H9 (cell line): Measurements from ENCODE around the gene VSTM4. TPM values are rescaled to one million over a fixed set of nuclear protein-coding genes. Genes with fewer than 3 reads are reported as not detected.

Experiments
- DNase-seq: peaks from one replicate; pipeline ENCODE4 v3.0.0-alpha.2; 2017
- H2AFZ ChIP-seq: one replicate; pipeline ENCODE4 v1.6.1; 2013; ENCODE audit warnings: mild to moderate bottlenecking, low read length, control low read depth, moderate library complexity
- H2AK5ac ChIP-seq: 2 replicates; pipeline ENCODE4 v1.6.1; 2013; ENCODE audit warnings: low read length, control low read depth, mixed read lengths; ENCODE audit not compliant: insufficient read length
- H2BK120ac ChIP-seq: one replicate; pipeline ENCODE4 v1.6.1; 2013; ENCODE audit warnings: low read depth, mild to moderate bottlenecking, low read length, control low read depth, inconsistent platforms; ENCODE audit not compliant: poor library complexity, severe bottlenecking
- H2BK12ac ChIP-seq: 2 replicates; pipeline ENCODE4 v1.6.1; 2013; ENCODE audit warnings: low read length, control low read depth, mixed read lengths, low read depth; ENCODE audit not compliant: insufficient read length
- H2BK15ac ChIP-seq: 2 replicates; pipeline ENCODE4 v1.6.1; 2013; ENCODE audit warnings: low read depth, low read length, control low read depth
- H2BK20ac ChIP-seq: one replicate; pipeline ENCODE4 v1.6.1; 2013; ENCODE audit warnings: low read depth, mild to moderate bottlenecking, low read length, control low read depth, inconsistent platforms; ENCODE audit not compliant: poor library complexity, severe bottlenecking
- H2BK5ac ChIP-seq: 2 replicates; pipeline ENCODE4 v1.6.1; 2013; ENCODE audit warnings: low read length, control low read depth, mixed read lengths; ENCODE audit not compliant: insufficient read length
- H3K14ac ChIP-seq: 2 replicates; pipeline ENCODE4 v1.6.1; 2013; ENCODE audit warnings: low read length, control low read depth; ENCODE audit not compliant: insufficient read depth
- H3K18ac ChIP-seq: 2 replicates; pipeline ENCODE4 v1.6.1; 2013; ENCODE audit warnings: low read depth, mild to moderate bottlenecking, mixed read lengths, low read length, control low read depth; ENCODE audit not compliant: insufficient read length
- H3K23ac ChIP-seq: 2 replicates; pipeline ENCODE4 v1.6.1; 2013; ENCODE audit warnings: low read length, control low read depth, mixed read lengths, low read depth; ENCODE audit not compliant: insufficient read length
- H3K23me2 ChIP-seq: 2 replicates; pipeline ENCODE4 v1.6.1; 2013; ENCODE audit warnings: low read depth, mild to moderate bottlenecking, mixed read lengths, low read length, control low read depth; ENCODE audit not compliant: insufficient read length, poor library complexity, severe bottlenecking
- H3K27ac ChIP-seq: 2 replicates; pipeline ENCODE4 v1.5.1; 2013; ENCODE audit warnings: low read length, control low read depth, mixed read lengths, low read depth; ENCODE audit not compliant: insufficient read length
- H3K27me3 ChIP-seq: 2 replicates; pipeline ENCODE4 v1.6.1; 2013; ENCODE audit warnings: low read length, control low read depth, inconsistent platforms; ENCODE audit not compliant: insufficient read depth
- H3K4ac ChIP-seq: 2 replicates; pipeline ENCODE4 v1.6.1; 2013; ENCODE audit warnings: low read depth, mild to moderate bottlenecking, control low read depth, inconsistent platforms, low read length, moderate library complexity
- H3K4me1 ChIP-seq: 2 replicates; pipeline ENCODE4 v1.6.1; 2013; ENCODE audit warnings: low read length, control low read depth, inconsistent platforms; ENCODE audit not compliant: insufficient read depth
- H3K4me2 ChIP-seq: 2 replicates; pipeline ENCODE4 v1.6.1; 2013; ENCODE audit warnings: low read length, control low read depth, mixed read lengths; ENCODE audit not compliant: insufficient read length, insufficient read depth
- H3K56ac ChIP-seq: 2 replicates; pipeline ENCODE4 v1.6.1; 2013; ENCODE audit warnings: low read depth, mild to moderate bottlenecking, mixed read lengths, low read length, control low read depth; ENCODE audit not compliant: insufficient read length
- H3K79me1 ChIP-seq: 2 replicates; pipeline ENCODE4 v1.6.1; 2013; ENCODE audit warnings: low read depth, mild to moderate bottlenecking, moderate library complexity, low read length, control low read depth, inconsistent platforms; ENCODE audit not compliant: insufficient read depth, poor library complexity, severe bottlenecking
- H3K79me2 ChIP-seq: 2 replicates; pipeline ENCODE4 v1.6.1; 2013; ENCODE audit warnings: low read length, control low read depth, inconsistent platforms; ENCODE audit not compliant: insufficient read depth
- H3K9ac ChIP-seq: 2 replicates; pipeline ENCODE4 v1.6.1; 2013; ENCODE audit warnings: low read length, control low read depth, mixed read lengths; ENCODE audit not compliant: insufficient read length; ENCODE audit errors: extremely low read depth
- H3K9me3 ChIP-seq: one replicate; pipeline ENCODE4 v1.6.1; 2013; ENCODE audit warnings: low read depth, low read length, inconsistent platforms; ENCODE audit not compliant: control insufficient read depth
- H3T11ph ChIP-seq: one replicate; pipeline ENCODE4 v1.6.1; 2013; ENCODE audit warnings: mild to moderate bottlenecking, low read length, control low read depth, inconsistent platforms
- H4K20me1 ChIP-seq: one replicate; pipeline ENCODE4 v1.6.1; 2013; ENCODE audit not compliant: control insufficient read depth, insufficient read length, insufficient read depth
- H4K5ac ChIP-seq: 2 replicates; pipeline ENCODE4 v1.6.1; 2013; ENCODE audit warnings: low read depth, mild to moderate bottlenecking, mixed read lengths, low read length, control low read depth; ENCODE audit not compliant: insufficient read length
- H4K8ac ChIP-seq: replicated peaks from 2 replicates; pipeline ENCODE4 v1.6.1; 2013; ENCODE audit warnings: low read length, control low read depth, mixed read lengths, low read depth; ENCODE audit not compliant: insufficient read length
- H4K91ac ChIP-seq: 2 replicates; pipeline ENCODE4 v1.6.1; 2013; ENCODE audit warnings: low read depth, mild to moderate bottlenecking, moderate library complexity, mixed read lengths, low read length, control low read depth; ENCODE audit not compliant: insufficient read length
- H3K27ac Mint-ChIP-seq, 3 experiments: 2 replicates in 2 of 3; 3 replicates in 1 of 3; pipeline ENCODE4 v1.8.0; 2020 to 2021; ENCODE audit warnings: mixed read lengths in 3 of 3, mild to moderate bottlenecking in 1 of 3, moderate library complexity in 1 of 3
- H3K27me3 Mint-ChIP-seq: 2 replicates; pipeline ENCODE4 v1.8.0; 2021; ENCODE audit warnings: low read depth, mild to moderate bottlenecking, moderate library complexity, mixed read lengths
- H3K36me3 Mint-ChIP-seq, 3 experiments: 2 replicates in 2 of 3; 3 replicates in 1 of 3; pipeline ENCODE4 v1.8.0; 2020 to 2021; ENCODE audit warnings: low read depth in 3 of 3, mixed read lengths in 3 of 3; ENCODE audit not compliant: insufficient read depth in 1 of 3
- H3K4me1 Mint-ChIP-seq, 2 experiments: 2 replicates each; pipeline ENCODE4 v1.8.0; 2020; ENCODE audit warnings: mixed read lengths in 2 of 2
- H3K4me3 Mint-ChIP-seq, 2 experiments: 2 replicates in 1 of 2; 3 replicates in 1 of 2; pipeline ENCODE4 v1.8.0; 2020 to 2021; ENCODE audit warnings: mild to moderate bottlenecking in 2 of 2, mixed read lengths in 2 of 2, moderate library complexity in 1 of 2
- H3K9me3 Mint-ChIP-seq, 2 experiments: 2 replicates in 1 of 2; 3 replicates in 1 of 2; pipeline ENCODE4 v1.8.0; 2020; ENCODE audit warnings: mild to moderate bottlenecking in 2 of 2, mixed read lengths in 2 of 2, moderate library complexity in 1 of 2
- WGBS: extraction: QIAGEN DNeasy Blood & Tissue Kit; methylation state at CpG from one replicate; pipeline ENCODE4 v1.1.7; 2013; ENCODE audit warnings: missing lambda C conversion rate, low lambda C conversion rate, mixed read lengths; ENCODE audit not compliant: insufficient read length; ENCODE audit errors: extremely low coverage; 5-methylcytosine and 5-hydroxymethylcytosine counted together
- total RNA-seq: library from RNA; stranded (reverse); gene quantifications from 2 replicates; pipeline ENCODE4 v1.2.1, GENCODE V29; 2021
- TF ChIP-seq, protein P1 (sequence below): fragments of 200-600 bp; sonication (generic); conservative IDR thresholded peaks from 3 replicates; pipeline ENCODE4 v1.8.0; 2021; ENCODE audit warnings: antibody characterized with exemption, mild to moderate bottlenecking

Gene VSTM4
- total RNA-seq, 1 experiment from 2014 or later: 0.44 TPM

DNA sequence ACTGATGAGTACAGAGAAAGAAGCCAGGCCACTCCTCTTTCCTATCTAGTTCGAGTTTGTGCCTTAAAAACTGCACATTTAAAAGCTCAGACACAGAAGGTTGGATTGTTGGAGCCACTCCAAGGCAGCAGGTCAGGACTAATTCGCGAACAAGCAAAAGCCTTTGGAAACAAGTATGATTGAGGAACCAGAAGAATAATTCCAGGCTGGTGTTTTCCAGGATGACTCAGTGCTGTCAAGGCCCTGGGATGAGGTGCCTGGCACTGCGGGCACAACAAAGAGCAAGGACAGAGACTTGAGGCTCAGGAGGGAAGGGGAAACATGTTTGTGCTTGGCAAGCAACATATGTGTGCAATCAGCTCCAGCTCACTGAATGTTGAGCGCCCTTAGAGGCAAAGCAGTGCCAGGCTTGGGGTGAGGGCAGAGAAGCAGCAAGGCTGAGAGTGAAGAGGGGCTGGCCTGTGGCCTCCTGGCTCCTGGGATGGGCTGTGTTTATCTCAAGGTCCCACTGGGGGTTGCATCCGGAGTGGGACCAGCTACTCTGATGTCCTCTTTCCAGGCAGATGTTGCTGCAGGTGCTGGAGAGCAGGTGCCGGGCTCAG, 44.1 kb downstream of the VSTM4 start:
- no peak overlapping the region for H3K56ac ChIP-seq
- H3K23me2 ChIP-seq: no peaks in the 10 kb centered on the region
- no peaks in the 10 kb centered on the region for H3K27me3 Mint-ChIP-seq
- no peak overlapping the region for H2BK5ac ChIP-seq
- H3K4ac ChIP-seq: no peak overlapping the region
- H3K9me3 Mint-ChIP-seq: peaks cover 0 to 2% of the 10 kb centered on the region in 2 experiments; a peak in 1 of 5 replicates
- H3K4me3 Mint-ChIP-seq: no peak overlapping the region
- no peaks in the 10 kb centered on the region for H3K79me1 ChIP-seq
- no peaks in the 10 kb centered on the region for H3K4me1 Mint-ChIP-seq
- no peak overlapping the region for H2BK12ac ChIP-seq
- no peaks in the 10 kb centered on the region for H3K79me2 ChIP-seq
- no peaks in the 10 kb centered on the region for H3K9me3 ChIP-seq
- H4K91ac ChIP-seq: no peak overlapping the region
- no peak overlapping the region for H3K4me2 ChIP-seq
- H2AK5ac ChIP-seq: no peak overlapping the region
- H3K27me3 ChIP-seq: no peaks in the 10 kb centered on the region
- H3K4me1 ChIP-seq: no peaks in the 10 kb centered on the region
- no peak overlapping the region for H3K23ac ChIP-seq
- no peak overlapping the region for H2BK20ac ChIP-seq
- H2BK15ac ChIP-seq: no peak overlapping the region
- H3K14ac ChIP-seq: no peak overlapping the region
- no peaks in the 10 kb centered on the region for H4K20me1 ChIP-seq
- peak; percentile 7 for DNase-seq
- H4K8ac ChIP-seq: no peak overlapping the region
- H2BK120ac ChIP-seq: no peak overlapping the region
- no peak overlapping the region for H3K18ac ChIP-seq
- no peak overlapping the region for H3K9ac ChIP-seq
- H3K27ac Mint-ChIP-seq: peak overlapping the region in 1 of 3 experiments; percentile 74; a peak in 2 of 7 replicates
- no peak overlapping the region for H3K27ac ChIP-seq
- no peak overlapping the region for H4K5ac ChIP-seq
- no peak overlapping the region for H3T11ph ChIP-seq
- no peaks in the 10 kb centered on the region; a peak in 1 of 7 replicates for H3K36me3 Mint-ChIP-seq
- no CpG with 5 or more reads among the region's 7 CpGs for WGBS
- TF ChIP-seq, protein P1, sequence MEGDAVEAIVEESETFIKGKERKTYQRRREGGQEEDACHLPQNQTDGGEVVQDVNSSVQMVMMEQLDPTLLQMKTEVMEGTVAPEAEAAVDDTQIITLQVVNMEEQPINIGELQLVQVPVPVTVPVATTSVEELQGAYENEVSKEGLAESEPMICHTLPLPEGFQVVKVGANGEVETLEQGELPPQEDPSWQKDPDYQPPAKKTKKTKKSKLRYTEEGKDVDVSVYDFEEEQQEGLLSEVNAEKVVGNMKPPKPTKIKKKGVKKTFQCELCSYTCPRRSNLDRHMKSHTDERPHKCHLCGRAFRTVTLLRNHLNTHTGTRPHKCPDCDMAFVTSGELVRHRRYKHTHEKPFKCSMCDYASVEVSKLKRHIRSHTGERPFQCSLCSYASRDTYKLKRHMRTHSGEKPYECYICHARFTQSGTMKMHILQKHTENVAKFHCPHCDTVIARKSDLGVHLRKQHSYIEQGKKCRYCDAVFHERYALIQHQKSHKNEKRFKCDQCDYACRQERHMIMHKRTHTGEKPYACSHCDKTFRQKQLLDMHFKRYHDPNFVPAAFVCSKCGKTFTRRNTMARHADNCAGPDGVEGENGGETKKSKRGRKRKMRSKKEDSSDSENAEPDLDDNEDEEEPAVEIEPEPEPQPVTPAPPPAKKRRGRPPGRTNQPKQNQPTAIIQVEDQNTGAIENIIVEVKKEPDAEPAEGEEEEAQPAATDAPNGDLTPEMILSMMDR: no peak
- no peak overlapping the region for H2AFZ ChIP-seq
